HepG2 (cell line): ENCODE results near the gene ABL2. TPM values are rescaled to one million over a fixed set of nuclear protein-coding genes. Genes with fewer than 3 reads are reported as not detected.

Experiments used
- ATF7 ChIP-seq, 2 experiments: fragments of 450-650 bp in 1 of 2; sonication (generic) in 1 of 2; formaldehyde crosslinking in 1 of 2; IDR thresholded peaks; 2 replicates each; pipeline versions ENCODE4 v1.4.0 to v1.6.1; 2016 to 2020; ENCODE audit warnings: antibody characterized with exemption in 1 of 2, mild to moderate bottlenecking in 1 of 2, missing genetic modification reagents in 1 of 2
- CREB1 ChIP-seq, 2 experiments: fragments of 450-650 bp in 1 of 2; IDR thresholded peaks; 2 replicates each; pipeline ENCODE4 v1.6.1; 2016 to 2017; ENCODE audit warnings: control low read depth in 1 of 2, mild to moderate bottlenecking in 1 of 2, missing compliant biosample characterization in 1 of 2, missing genetic modification characterization in 1 of 2
- E2F5 ChIP-seq: sonication (generic); formaldehyde crosslinking; conservative IDR thresholded peaks from 2 replicates; pipeline ENCODE4 v1.4.0; 2020; ENCODE audit warnings: missing genetic modification reagents
- EZH2 ChIP-seq: conservative IDR thresholded peaks from 2 replicates; pipeline ENCODE4 v1.6.1; 2012; ENCODE audit warnings: mild to moderate bottlenecking, low read depth, low read length, moderate library complexity
- KAT2B ChIP-seq: fragments of 150-350 bp; IDR thresholded peaks from 2 replicates; pipeline ENCODE4 v1.6.1; 2014; ENCODE audit warnings: low read depth, low read length, borderline replicate concordance
- MIXL1 ChIP-seq: IDR thresholded peaks from 2 replicates; pipeline ENCODE4 v1.6.1; 2016
- NR2F6 ChIP-seq, 2 experiments: IDR thresholded peaks; 2 replicates each; pipeline ENCODE4 v1.6.1; 2016; ENCODE audit warnings: antibody characterized with exemption in 1 of 2, mild to moderate bottlenecking in 1 of 2
- PPARG ChIP-seq: conservative IDR thresholded peaks from 2 replicates; pipeline ENCODE4 v1.6.1; 2016; ENCODE audit warnings: missing biosample characterization, missing genetic modification reagents
- SATB2 ChIP-seq: sonication (generic); formaldehyde crosslinking; IDR thresholded peaks from 2 replicates; pipeline ENCODE4 v1.5.0; 2020; ENCODE audit warnings: missing genetic modification reagents
- SOX13 ChIP-seq, 3 experiments: fragments of 450-650 bp in 1 of 3; sonication (generic) in 1 of 3; formaldehyde crosslinking in 1 of 3; IDR thresholded peaks in 2 of 3; conservative IDR thresholded peaks in 1 of 3; 2 replicates each; pipeline versions ENCODE4 v1.5.0 to v1.6.1; 2016 to 2020; ENCODE audit warnings: antibody characterized with exemption in 1 of 3, mild to moderate bottlenecking in 1 of 3, missing compliant biosample characterization in 1 of 3, missing genetic modification reagents in 1 of 3, moderate library complexity in 1 of 3
- SP140L ChIP-seq: sonication (generic); formaldehyde crosslinking; IDR thresholded peaks from 2 replicates; pipeline ENCODE4 v1.4.0; 2020; ENCODE audit warnings: missing genetic modification reagents, borderline replicate concordance
- SP4 ChIP-seq: sonication (generic); formaldehyde crosslinking; IDR thresholded peaks from 2 replicates; pipeline ENCODE4 v1.8.1; 2023; ENCODE audit warnings: mild to moderate bottlenecking, missing genetic modification reagents
- TERF1 ChIP-seq: sonication (generic); formaldehyde crosslinking; IDR thresholded peaks from 2 replicates; pipeline ENCODE4 v1.8.0; 2022; ENCODE audit warnings: mild to moderate bottlenecking, missing genetic modification reagents, moderate library complexity
- TGIF2 ChIP-seq: IDR thresholded peaks from 2 replicates; pipeline ENCODE4 v1.6.1; 2016; ENCODE audit warnings: control low read depth, missing compliant biosample characterization
- THAP8 ChIP-seq: sonication (generic); formaldehyde crosslinking; IDR thresholded peaks from 2 replicates; pipeline ENCODE4 v1.5.1; 2020; ENCODE audit warnings: missing genetic modification reagents, mild to moderate bottlenecking, borderline replicate concordance
- ZBTB43 ChIP-seq: sonication (generic); formaldehyde crosslinking; conservative IDR thresholded peaks from 2 replicates; pipeline ENCODE4 v1.4.0; 2020; ENCODE audit warnings: missing genetic modification reagents
- ZMAT3 ChIP-seq: sonication (generic); formaldehyde crosslinking; conservative IDR thresholded peaks from 2 replicates; pipeline ENCODE4 v1.7.0; 2021; ENCODE audit warnings: missing genetic modification reagents
- ZNF17 ChIP-seq: sonication (generic); formaldehyde crosslinking; IDR thresholded peaks from 2 replicates; pipeline ENCODE4 v1.5.0; 2020; ENCODE audit warnings: mild to moderate bottlenecking, missing genetic modification reagents
- ZNF282 ChIP-seq: fragments of 450-650 bp; IDR thresholded peaks from 2 replicates; pipeline ENCODE4 v1.6.1; 2018; ENCODE audit not compliant: partially characterized antibody
- ZNF451 ChIP-seq: sonication (generic); formaldehyde crosslinking; IDR thresholded peaks from 2 replicates; pipeline ENCODE4 v1.5.0; 2020; ENCODE audit warnings: mild to moderate bottlenecking, missing genetic modification reagents
- ZNF557 ChIP-seq: sonication (generic); formaldehyde crosslinking; IDR thresholded peaks from 2 replicates; pipeline ENCODE4 v1.4.0; 2020; ENCODE audit warnings: missing genetic modification reagents
- ZNF574 ChIP-seq: sonication (generic); formaldehyde crosslinking; IDR thresholded peaks from 2 replicates; pipeline ENCODE4 v1.4.0; 2020; ENCODE audit warnings: missing genetic modification reagents
- ZNF576 ChIP-seq: sonication (generic); formaldehyde crosslinking; IDR thresholded peaks from 2 replicates; pipeline ENCODE4 v1.4.0; 2020; ENCODE audit warnings: mild to moderate bottlenecking, missing genetic modification reagents
- ZNF83 ChIP-seq: sonication (generic); formaldehyde crosslinking; IDR thresholded peaks from 2 replicates; pipeline ENCODE4 v1.4.0; 2020; ENCODE audit warnings: missing genetic modification reagents, mild to moderate bottlenecking, borderline replicate concordance
- polyA plus RNA-seq, 8 experiments: library from polyadenylated mRNA; depleted of rRNA in 3 of 8; stranded (reverse) in 7 of 8; unstranded in 1 of 8; fragments of >200 nt; fragmentation: Illumina TruSeq in 4 of 8; extraction: Trizol in 4 of 8; gene quantifications; 2 replicates each; pipeline versions ENCODE4 v1.2.1 to v1.2.3, GENCODE V29; 2011 to 2016; ENCODE audit warnings: low read depth in 4 of 8, missing spikeins in 1 of 8, mixed read lengths in 1 of 8; ENCODE audit not compliant: insufficient read depth in 1 of 8
- total RNA-seq, 5 experiments: library from RNA; depleted of rRNA; stranded (reverse); fragments of >200 nt; fragmentation: Illumina TruSeq; extraction: Trizol; gene quantifications; 2 replicates each; pipeline ENCODE4 v1.2.3, GENCODE V29; 2016; ENCODE audit warnings: low read depth in 1 of 5

Gene ABL2
- total and polyA plus RNA-seq, 2 of the 13 experiments (the other 11 are each of a cell fraction or from before 2014, with no cell fraction given) = 5.8 to 6.0 TPM

GRCh38 chr1:179226738-179227137 is 2.7 kb downstream of the ABL2 start (continued):
- TF ChIP-seq ZNF557 (CRISPR knock-in tag) (no peak), ZNF451 (no peak), ATF7 (IDR thresholded peaks at IDR 0.05) (no peak), ATF7 (CRISPR knock-in tag; IDR thresholded peaks at IDR 0.05) (no peak), ZNF83 (CRISPR knock-in tag) (no peak), PPARG (CRISPR knock-in tag) (0 out of 2 replicates have a peak, but pooled peaks have one; percentile 29), SOX13 (IDR thresholded peaks at IDR 0.05) (no peak), SOX13 (CRISPR knock-in tag; conservative IDR thresholded peaks at IDR 0.05 in 1 of 2, IDR thresholded peaks at IDR 0.05 in 1 of 2) (peak in 1 of 2 experiments; percentile 59; a peak in 1 of 4 replicates), SATB2 (CRISPR knock-in tag) (no peak), TERF1 (CRISPR knock-in tag) (no peak), ZBTB43 (CRISPR knock-in tag) (no peak), TGIF2 (CRISPR knock-in tag) (no peak), EZH2 (no peak), ZNF17 (CRISPR knock-in tag) (no peak), E2F5 (no peak), ZMAT3 (CRISPR knock-in tag) (no peak), ZNF282 (no peak), THAP8 (no peak), MIXL1 (0 out of 2 replicates have a peak, but pooled peaks have one; percentile 45), ZNF576 (CRISPR knock-in tag) (no peak), KAT2B (no peak), CREB1 (IDR thresholded peaks at IDR 0.05) (no peak), CREB1 (CRISPR knock-in tag; IDR thresholded peaks at IDR 0.05) (no peak), SP4 (CRISPR knock-in tag) (no peak), SP140L (CRISPR knock-in tag) (no peak), ZNF574 (CRISPR knock-in tag) (no peak), NR2F6 (IDR thresholded peaks at IDR 0.05) (peak; percentile 41; the same call in 1 of the 2 replicates), NR2F6 (CRISPR knock-in tag; IDR thresholded peaks at IDR 0.05) (peak; percentile 53; the same call in 1 of the 2 replicates)
